ENCODE measurements around the gene NINJ1.

DNA sequence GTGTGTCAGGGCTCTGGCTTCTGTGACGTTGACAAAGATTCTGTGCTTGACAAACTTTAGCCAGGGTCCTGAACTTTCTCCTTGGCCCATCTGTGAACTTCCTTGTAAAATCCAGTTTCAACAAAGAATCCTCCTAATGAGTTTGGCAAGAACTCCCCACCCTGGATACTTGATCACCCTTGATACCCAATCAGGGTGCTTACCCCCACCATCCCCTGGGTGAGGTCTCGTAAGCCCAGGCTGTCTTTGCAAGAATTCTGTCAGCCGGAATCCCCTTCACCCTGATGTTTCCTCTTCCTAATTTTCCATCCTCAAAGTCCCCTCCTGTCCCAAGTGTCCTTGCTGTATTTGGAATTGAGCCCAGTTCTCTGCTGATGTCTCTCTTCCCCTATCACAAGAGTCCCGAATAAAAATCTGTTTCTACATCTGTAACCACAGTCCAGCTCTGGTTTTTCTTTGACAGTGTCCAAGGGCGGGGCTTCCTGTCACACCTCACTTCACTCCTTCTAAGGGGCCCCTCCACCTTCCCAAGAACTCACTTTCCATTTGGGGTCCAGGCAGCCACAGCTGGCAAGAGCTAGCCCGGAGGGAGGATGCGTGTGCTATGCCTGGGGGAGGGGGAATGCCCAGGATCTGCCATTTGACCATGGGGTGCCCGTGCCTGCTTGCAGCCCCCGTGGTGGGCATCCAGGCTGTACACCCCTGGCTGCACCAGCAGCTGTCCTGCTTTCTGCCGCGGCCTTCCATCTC lies 40.7 kb downstream of the NINJ1 start:
- TF ChIP-seq GATA2 (IDR thresholded peaks at IDR 0.05; ENCODE audit: low read depth, low read length), result no peak
- TF ChIP-seq GATA3 (IDR thresholded peaks at IDR 0.05; ENCODE audit: low read depth, low read length), result no peak
